Measurements from ENCODE around the gene TERB2.
"Not testable (repeated sequence)": the region's sequence is repeated elsewhere in the genome, so short reads cannot be mapped to it uniquely, and the experiment has no call there.

Gene TERB2

DNA sequence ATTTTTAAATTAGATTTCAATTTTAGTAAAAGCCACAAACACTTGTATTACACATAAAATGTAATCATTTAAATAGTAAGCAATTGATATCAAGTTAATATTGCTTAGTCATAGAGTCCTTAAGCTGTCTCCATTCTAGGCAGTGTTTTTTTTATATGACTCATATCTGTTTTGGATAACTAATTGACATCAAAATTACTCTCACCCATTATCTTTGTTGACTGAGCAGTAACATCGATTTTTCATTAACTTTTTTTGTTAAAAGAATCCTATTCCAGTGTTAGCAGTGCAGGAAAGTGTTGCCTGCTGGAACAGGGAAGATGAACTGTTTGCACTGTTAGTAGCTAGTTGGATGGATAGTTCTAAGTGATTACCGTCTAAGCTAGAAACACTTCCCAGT, 21.3 kb downstream of the TERB2 start:
- H3K9me3 ChIP-seq (replicated peaks; ENCODE audit: low read length); H3K4me1 ChIP-seq (ENCODE audit: control insufficient read depth, insufficient read depth, low read length); H3K27me3 ChIP-seq (ENCODE audit: control insufficient read depth, insufficient read depth, low read length); H3K4me3 ChIP-seq (ENCODE audit: low read length); H3K36me3 ChIP-seq (ENCODE audit: insufficient read depth, low read length); H3K9ac ChIP-seq (ENCODE audit: low read depth, low read length); H3K4me2 ChIP-seq (ENCODE audit: low read length): not testable (repeated sequence)

DNA sequence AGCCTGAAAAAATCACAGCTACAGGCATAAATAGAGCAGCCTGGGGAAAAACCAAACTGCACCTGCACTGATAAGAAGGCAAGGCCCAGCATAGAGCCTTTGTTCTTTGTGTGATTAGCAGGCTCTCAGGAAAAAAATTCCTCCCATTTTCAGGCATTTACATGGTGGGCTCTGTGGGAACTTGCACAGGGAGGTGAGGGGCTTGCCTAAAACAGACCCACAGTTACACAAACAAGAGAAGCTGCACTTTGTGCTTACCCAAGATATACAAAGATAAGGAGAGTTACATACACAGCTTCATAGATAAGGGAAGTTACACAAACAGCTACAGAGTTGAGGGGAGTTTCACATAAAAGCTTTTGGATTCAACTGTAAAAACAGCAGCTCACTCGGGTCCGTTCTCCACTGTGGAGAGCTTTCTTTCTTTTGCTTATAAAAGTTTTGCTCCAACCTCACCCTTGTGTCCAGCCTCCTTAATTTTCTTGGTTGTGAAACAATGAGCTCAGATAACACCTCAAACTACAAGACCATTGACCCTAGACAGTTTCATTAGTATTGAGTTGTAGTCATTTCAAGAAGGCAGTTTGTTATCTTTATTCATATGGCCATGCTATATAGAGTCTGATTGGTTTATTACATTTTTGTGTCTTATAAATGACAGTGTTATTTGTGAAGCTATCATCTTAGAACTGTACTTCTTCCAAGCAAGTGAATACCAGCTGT, 23.3 kb downstream of the TERB2 start:
- H3K4me2 ChIP-seq (ENCODE audit: low read length); H3K9ac ChIP-seq (ENCODE audit: low read depth, low read length); H3K4me3 ChIP-seq (ENCODE audit: low read length); H3K27me3 ChIP-seq (ENCODE audit: control insufficient read depth, insufficient read depth, low read length); H3K36me3 ChIP-seq (ENCODE audit: insufficient read depth, low read length); H3K9me3 ChIP-seq (replicated peaks; ENCODE audit: low read length); H3K4me1 ChIP-seq (ENCODE audit: control insufficient read depth, insufficient read depth, low read length): not testable (repeated sequence)

GRCh38 chr15:44984144-44984543, 27.7 kb downstream of the TERB2 start:
- not testable (repeated sequence) for H3K4me2 ChIP-seq (ENCODE audit: low read length); H3K4me1 ChIP-seq (ENCODE audit: control insufficient read depth, insufficient read depth, low read length); H3K36me3 ChIP-seq (ENCODE audit: insufficient read depth, low read length); H3K9ac ChIP-seq (ENCODE audit: low read depth, low read length); H3K9me3 ChIP-seq (replicated peaks; ENCODE audit: low read length); H3K4me3 ChIP-seq (ENCODE audit: low read length); H3K27me3 ChIP-seq (ENCODE audit: control insufficient read depth, insufficient read depth, low read length)

- not testable (repeated sequence) for H3K4me2 ChIP-seq (ENCODE audit: low read length); H3K9ac ChIP-seq (ENCODE audit: low read depth, low read length); H3K4me3 ChIP-seq (ENCODE audit: low read length); H3K4me1 ChIP-seq (ENCODE audit: control insufficient read depth, insufficient read depth, low read length); H3K9me3 ChIP-seq (replicated peaks; ENCODE audit: low read length); H3K36me3 ChIP-seq (ENCODE audit: insufficient read depth, low read length); H3K27me3 ChIP-seq (ENCODE audit: control insufficient read depth, insufficient read depth, low read length)
These were observed 30.0 kb downstream of the TERB2 start for GRCh38 chr15:44986346-44987055.

GRCh38 chr15:44987711-44988110, 31.2 kb downstream of the TERB2 start:
- H3K27me3 ChIP-seq (ENCODE audit: control insufficient read depth, insufficient read depth, low read length); H3K9me3 ChIP-seq (replicated peaks; ENCODE audit: low read length); H3K36me3 ChIP-seq (ENCODE audit: insufficient read depth, low read length); H3K4me1 ChIP-seq (ENCODE audit: control insufficient read depth, insufficient read depth, low read length); H3K4me3 ChIP-seq (ENCODE audit: low read length); H3K9ac ChIP-seq (ENCODE audit: low read depth, low read length); H3K4me2 ChIP-seq (ENCODE audit: low read length): not testable (repeated sequence)

GRCh38 chr15:44988184-44988869, 31.8 kb downstream of the TERB2 start:
- H3K36me3 ChIP-seq (ENCODE audit: insufficient read depth, low read length); H3K27me3 ChIP-seq (ENCODE audit: control insufficient read depth, insufficient read depth, low read length); H3K9ac ChIP-seq (ENCODE audit: low read depth, low read length); H3K4me1 ChIP-seq (ENCODE audit: control insufficient read depth, insufficient read depth, low read length); H3K9me3 ChIP-seq (replicated peaks; ENCODE audit: low read length); H3K4me2 ChIP-seq (ENCODE audit: low read length); H3K4me3 ChIP-seq (ENCODE audit: low read length): not testable (repeated sequence)

GRCh38 chr15:44988870-44989219, 32.4 kb downstream of the TERB2 start:
- H3K9ac ChIP-seq (ENCODE audit: low read depth, low read length); H3K27me3 ChIP-seq (ENCODE audit: control insufficient read depth, insufficient read depth, low read length); H3K4me3 ChIP-seq (ENCODE audit: low read length); H3K4me1 ChIP-seq (ENCODE audit: control insufficient read depth, insufficient read depth, low read length); H3K9me3 ChIP-seq (replicated peaks; ENCODE audit: low read length); H3K36me3 ChIP-seq (ENCODE audit: insufficient read depth, low read length); H3K4me2 ChIP-seq (ENCODE audit: low read length): not testable (repeated sequence)

GRCh38 chr15:44997632-44998031, 41.1 kb downstream of the TERB2 start:
- not testable (repeated sequence) for H3K4me3 ChIP-seq (ENCODE audit: low read length); H3K9me3 ChIP-seq (replicated peaks; ENCODE audit: low read length); H3K36me3 ChIP-seq (ENCODE audit: insufficient read depth, low read length); H3K27me3 ChIP-seq (ENCODE audit: control insufficient read depth, insufficient read depth, low read length); H3K4me1 ChIP-seq (ENCODE audit: control insufficient read depth, insufficient read depth, low read length); H3K4me2 ChIP-seq (ENCODE audit: low read length); H3K9ac ChIP-seq (ENCODE audit: low read depth, low read length)

DNA sequence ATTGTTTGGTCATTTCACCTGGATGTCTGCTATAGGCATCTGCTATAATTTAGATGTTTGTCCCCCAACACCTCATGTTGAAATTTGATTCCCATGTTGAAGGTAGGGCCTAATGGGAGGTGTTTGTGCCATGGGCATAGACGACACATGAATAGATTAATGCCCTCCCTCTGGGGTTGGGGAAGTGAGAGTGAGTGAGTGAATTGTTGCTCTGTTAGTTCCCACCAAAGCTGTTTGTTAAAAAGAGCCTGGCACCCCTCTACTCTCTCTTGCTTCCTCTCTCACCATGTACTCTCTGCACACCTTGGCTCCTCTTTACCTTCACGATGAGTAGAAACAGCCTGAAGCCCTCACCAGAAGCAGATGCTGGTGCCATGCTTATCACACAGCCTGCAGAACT, 42.6 kb downstream of the TERB2 start:
- no peaks in the 10 kb centered on the region for H3K9me3 ChIP-seq (replicated peaks; ENCODE audit: low read length)
- no peak overlapping the region for H3K9ac ChIP-seq (ENCODE audit: low read depth, low read length)
- H3K27me3 ChIP-seq (ENCODE audit: control insufficient read depth, insufficient read depth, low read length): peaks cover 9% of the 10 kb centered on the region
- no peaks in the 10 kb centered on the region for H3K4me1 ChIP-seq (ENCODE audit: control insufficient read depth, insufficient read depth, low read length)
- no peak overlapping the region for H3K4me2 ChIP-seq (ENCODE audit: low read length)
- no peaks in the 10 kb centered on the region for H3K36me3 ChIP-seq (ENCODE audit: insufficient read depth, low read length)
- no peak overlapping the region for H3K4me3 ChIP-seq (ENCODE audit: low read length)

GRCh38 chr15:45001180-45001579, 44.7 kb downstream of the TERB2 start:
- H3K9ac ChIP-seq (ENCODE audit: low read depth, low read length); H3K4me2 ChIP-seq (ENCODE audit: low read length); H3K4me3 ChIP-seq (ENCODE audit: low read length): not testable (repeated sequence)

DNA sequence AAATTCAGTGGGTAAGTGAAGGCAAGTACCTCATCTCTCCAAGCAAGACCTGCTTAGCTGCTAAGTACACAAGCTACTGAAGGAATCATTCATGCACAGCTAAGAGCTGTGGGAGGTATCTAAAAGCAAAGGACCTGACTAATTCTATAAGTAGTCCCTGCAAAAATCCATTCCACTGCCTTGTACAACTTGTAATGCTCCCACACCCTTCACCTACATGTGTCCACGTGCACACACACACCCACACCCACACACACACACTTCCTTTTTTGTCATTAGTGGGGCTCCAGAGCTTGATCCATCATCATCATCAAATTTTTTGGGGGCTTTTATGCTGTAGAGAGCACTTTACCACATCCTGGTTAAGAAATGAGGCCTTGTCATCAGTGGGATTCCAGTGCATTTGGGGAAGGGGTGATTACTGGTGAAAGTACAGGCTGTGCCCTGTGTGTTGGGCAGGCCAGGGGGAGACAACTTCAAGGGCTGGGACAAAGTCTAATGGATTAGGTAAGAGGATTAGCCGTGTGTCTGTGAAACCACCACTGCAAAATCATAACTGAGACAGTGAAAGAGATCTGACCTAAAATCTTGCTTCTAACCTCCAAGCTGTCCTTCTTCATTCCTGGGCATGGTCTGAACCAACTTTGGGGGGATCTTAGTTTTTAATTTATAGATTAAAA, 47.4 kb downstream of the TERB2 start:
- not testable (repeated sequence) for H3K4me2 ChIP-seq (ENCODE audit: low read length); H3K4me3 ChIP-seq (ENCODE audit: low read length); H3K4me1 ChIP-seq (ENCODE audit: control insufficient read depth, insufficient read depth, low read length); H3K36me3 ChIP-seq (ENCODE audit: insufficient read depth, low read length); H3K27me3 ChIP-seq (ENCODE audit: control insufficient read depth, insufficient read depth, low read length); H3K9ac ChIP-seq (ENCODE audit: low read depth, low read length); H3K9me3 ChIP-seq (replicated peaks; ENCODE audit: low read length)

More at GRCh38 chr15:45001180-45001579, 44.7 kb downstream of the TERB2 start:
- H3K4me1 ChIP-seq (ENCODE audit: control insufficient read depth, insufficient read depth, low read length); H3K9me3 ChIP-seq (replicated peaks; ENCODE audit: low read length); H3K27me3 ChIP-seq (ENCODE audit: control insufficient read depth, insufficient read depth, low read length); H3K36me3 ChIP-seq (ENCODE audit: insufficient read depth, low read length): not testable (repeated sequence)
